Measurements from ENCODE around the gene HSPA6. TPM values are rescaled to one million over a fixed set of nuclear protein-coding genes. Genes with fewer than 3 reads are reported as not detected.

Gene HSPA6
- polyA plus RNA-seq, 1 experiment, result 0.27 TPM

- Histone ChIP-seq H3K4me3 (ENCODE audit: low read depth, low read length) (no peak overlapping the region), H3K27me3 (ENCODE audit: control insufficient read depth, insufficient read depth, low read length) (peaks cover 2% of the 10 kb centered on the region), H3K27ac (ENCODE audit: low read depth, low read length) (no peak overlapping the region), H3K9me3 (ENCODE audit: control insufficient read depth, insufficient read depth, low read length) (no peaks in the 10 kb centered on the region)
- TF ChIP-seq, protein P1, sequence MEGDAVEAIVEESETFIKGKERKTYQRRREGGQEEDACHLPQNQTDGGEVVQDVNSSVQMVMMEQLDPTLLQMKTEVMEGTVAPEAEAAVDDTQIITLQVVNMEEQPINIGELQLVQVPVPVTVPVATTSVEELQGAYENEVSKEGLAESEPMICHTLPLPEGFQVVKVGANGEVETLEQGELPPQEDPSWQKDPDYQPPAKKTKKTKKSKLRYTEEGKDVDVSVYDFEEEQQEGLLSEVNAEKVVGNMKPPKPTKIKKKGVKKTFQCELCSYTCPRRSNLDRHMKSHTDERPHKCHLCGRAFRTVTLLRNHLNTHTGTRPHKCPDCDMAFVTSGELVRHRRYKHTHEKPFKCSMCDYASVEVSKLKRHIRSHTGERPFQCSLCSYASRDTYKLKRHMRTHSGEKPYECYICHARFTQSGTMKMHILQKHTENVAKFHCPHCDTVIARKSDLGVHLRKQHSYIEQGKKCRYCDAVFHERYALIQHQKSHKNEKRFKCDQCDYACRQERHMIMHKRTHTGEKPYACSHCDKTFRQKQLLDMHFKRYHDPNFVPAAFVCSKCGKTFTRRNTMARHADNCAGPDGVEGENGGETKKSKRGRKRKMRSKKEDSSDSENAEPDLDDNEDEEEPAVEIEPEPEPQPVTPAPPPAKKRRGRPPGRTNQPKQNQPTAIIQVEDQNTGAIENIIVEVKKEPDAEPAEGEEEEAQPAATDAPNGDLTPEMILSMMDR (IDR thresholded peaks at IDR 0.05; ENCODE audit: low read depth, low read length), result no peak
- ChIA-PET POLR2A (no interaction called here), CTCF (interaction anchor here (1.2 kb wide), 1 partner anchor 12 kb away, joined by 4 read pairs; no protein-coding TSS in a partner anchor)
- DNase-seq (ENCODE audit: low read depth, low spot score), result no peak
These were observed 25.0 kb upstream of the HSPA6 start for GRCh38 chr1:161499099-161500039.

- POLR2A ChIA-PET, result no interaction called here
- Histone ChIP-seq H3K9me3 (ENCODE audit: control insufficient read depth, insufficient read depth, low read length) (no peaks in the 10 kb centered on the region), H3K4me3 (ENCODE audit: low read depth, low read length) (no peak overlapping the region), H3K27me3 (ENCODE audit: control insufficient read depth, insufficient read depth, low read length) (peaks cover 2% of the 10 kb centered on the region), H3K27ac (ENCODE audit: low read depth, low read length) (no peak overlapping the region)
- no peak for DNase-seq (ENCODE audit: low read depth, low spot score)
- CTCF ChIA-PET, result interaction anchor here (0.5 kb wide), 1 partner anchor 15 kb away, joined by 3 read pairs; no protein-coding TSS in a partner anchor
- TF ChIP-seq, protein P1 (IDR thresholded peaks at IDR 0.05; ENCODE audit: low read depth, low read length), result no peak
These were observed 23.1 kb upstream of the HSPA6 start for GRCh38 chr1:161501234-161501633.

DNA sequence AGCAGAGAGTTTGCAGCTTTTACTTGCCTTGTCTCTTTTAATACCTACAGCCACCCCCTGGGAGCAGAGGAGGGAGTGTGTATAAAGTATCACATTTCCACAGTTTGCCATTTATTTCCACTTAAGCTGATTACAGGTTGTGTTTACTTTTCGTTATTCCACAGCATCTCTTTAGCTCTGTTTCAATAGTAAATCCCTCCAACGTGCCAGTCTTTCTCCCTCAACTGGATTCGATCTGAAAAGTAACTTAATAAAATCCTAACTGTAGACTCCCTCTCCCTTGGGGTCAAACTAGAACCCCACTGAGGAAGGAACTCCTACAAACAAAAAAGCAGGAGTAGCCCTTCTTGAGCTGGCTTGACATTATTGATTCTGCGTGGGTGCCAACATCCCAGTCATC, 22.2 kb upstream of the HSPA6 start:
- TF ChIP-seq, protein P1 (IDR thresholded peaks at IDR 0.05; ENCODE audit: low read depth, low read length), result no peak
- DNase-seq (ENCODE audit: low read depth, low spot score), result no peak
- CTCF ChIA-PET, result interaction anchor here (1.5 kb wide), 1 partner anchor 15 kb away, joined by 3 read pairs; no protein-coding TSS in a partner anchor
- no peaks in the 10 kb centered on the region for H3K9me3 ChIP-seq (ENCODE audit: control insufficient read depth, insufficient read depth, low read length)
- no peak overlapping the region for H3K27ac ChIP-seq (ENCODE audit: low read depth, low read length)
- H3K27me3 ChIP-seq (ENCODE audit: control insufficient read depth, insufficient read depth, low read length), result peaks cover 2% of the 10 kb centered on the region
- POLR2A ChIA-PET, result no interaction called here
- H3K4me3 ChIP-seq (ENCODE audit: low read depth, low read length), result no peak overlapping the region

GRCh38 chr1:161502641-161503393, 21.5 kb upstream of the HSPA6 start:
- ChIA-PET POLR2A (no interaction called here), CTCF (interaction anchor here (1.5 kb wide), 1 partner anchor 15 kb away, joined by 3 read pairs; no protein-coding TSS in a partner anchor)
- no peak overlapping the region for H3K27ac ChIP-seq (ENCODE audit: low read depth, low read length)

More at GRCh38 chr1:161502641-161503393, 21.5 kb upstream of the HSPA6 start:
- Histone ChIP-seq H3K27me3 (ENCODE audit: control insufficient read depth, insufficient read depth, low read length) (peaks cover 2% of the 10 kb centered on the region), H3K9me3 (ENCODE audit: control insufficient read depth, insufficient read depth, low read length) (no peaks in the 10 kb centered on the region), H3K4me3 (ENCODE audit: low read depth, low read length) (no peak overlapping the region)
- TF ChIP-seq, protein P1 (IDR thresholded peaks at IDR 0.05; ENCODE audit: low read depth, low read length), result no peak
- no peak for DNase-seq (ENCODE audit: low read depth, low spot score)

Measured in AG04450 (cell line).